B cell (primary cell): ENCODE data around the gene CAPN15. TPM values are rescaled to one million over a fixed set of nuclear protein-coding genes. Genes with fewer than 3 reads are reported as not detected.

Source experiments
- ATAC-seq: fragments of 200-7000 bp; cut with Tn5 transposase; one replicate; pipeline ENCODE4 v1.10.0; 2021; ENCODE audit warnings: low read depth, mild to moderate bottlenecking, moderate number of reproducible peaks, moderate library complexity
- CTCF ChIA-PET: fragments of 350-600 bp; sonication (Branson Sonifier 250); formaldehyde crosslinking; loops from one replicate; lab custom pipeline; 2021; ENCODE audit warnings: antibody characterized with exemption, inconsistent platforms; lab: Charles Lee
- POLR2A ChIA-PET: fragments of 350-600 bp; sonication (Branson Sonifier 250); formaldehyde crosslinking; loops from one replicate; lab custom pipeline; 2021; ENCODE audit warnings: antibody characterized with exemption; lab: Charles Lee
- DNase-seq: peaks from one replicate; pipeline ENCODE4 v3.0.0; 2013
- H2AFZ ChIP-seq: 2 replicates; pipeline ENCODE4 v1.6.1; 2012; ENCODE audit warnings: mild to moderate bottlenecking, low read depth, low read length; ENCODE audit not compliant: insufficient read depth, poor library complexity, severe bottlenecking
- H3K27ac ChIP-seq, 2 donors: 1 replicate in 1 of 2; 2 replicates in 1 of 2; pipeline ENCODE4 v1.5.1; 2012 to 2013; ENCODE audit warnings: low read length in 2 of 2, mild to moderate bottlenecking in 2 of 2, moderate library complexity in 1 of 2
- H3K27me3 ChIP-seq, 4 experiments: fragments of 200-600 bp in 1 of 4; sonication (generic) in 1 of 4; replicated peaks in 1 of 4; 1 replicate in 2 of 4; 2 replicates in 2 of 4; pipeline versions ENCODE4 v1.6.1 to v1.7.0; 2013 to 2016; ENCODE audit warnings: low read length in 3 of 4, mild to moderate bottlenecking in 2 of 4, mixed read lengths in 1 of 4, moderate library complexity in 1 of 4; ENCODE audit not compliant: insufficient read depth in 4 of 4, control insufficient read depth in 3 of 4; ENCODE audit errors: control extremely low read depth in 1 of 4
- H3K36me3 ChIP-seq, 2 experiments: replicated peaks in 1 of 2; 1 replicate in 1 of 2; 2 replicates in 1 of 2; pipeline versions ENCODE4 v1.6.1 to v1.7.1; 2013; ENCODE audit warnings: low read length in 1 of 2; ENCODE audit not compliant: insufficient read depth in 2 of 2, control insufficient read depth in 1 of 2; ENCODE audit errors: control extremely low read depth in 1 of 2, extremely low read depth in 1 of 2
- H3K4me1 ChIP-seq, 2 donors: fragments of 200-600 bp in 1 of 2; sonication (generic) in 1 of 2; 1 replicate in 1 of 2; 2 replicates in 1 of 2; pipeline versions ENCODE4 v1.5.1 to v1.6.1; 2013 to 2017; ENCODE audit warnings: low read length in 2 of 2; ENCODE audit not compliant: control insufficient read depth in 2 of 2, insufficient read depth in 2 of 2
- H3K4me2 ChIP-seq: replicated peaks from 2 replicates; pipeline ENCODE3; 2012; ENCODE audit warnings: mild to moderate bottlenecking, low read depth, low read length; ENCODE audit not compliant: poor library complexity, severe bottlenecking
- H3K4me3 ChIP-seq, 5 experiments: fragments of 200-600 bp in 1 of 5; sonication (generic) in 1 of 5; 1 replicate in 3 of 5; 2 replicates in 2 of 5; pipeline versions ENCODE4 v1.5.1 to v1.7.0; 2011 to 2016; ENCODE audit warnings: low read length in 4 of 5, mild to moderate bottlenecking in 4 of 5, low read depth in 2 of 5, control low read depth in 1 of 5, moderate library complexity in 1 of 5; ENCODE audit not compliant: insufficient read depth in 1 of 5; ENCODE audit errors: control extremely low read depth in 1 of 5, extremely low read depth in 1 of 5
- H3K79me2 ChIP-seq: fragments of 200-600 bp; sonication (generic); one replicate; pipeline ENCODE4 v1.6.0; 2016; ENCODE audit warnings: low read length; ENCODE audit not compliant: control insufficient read depth, insufficient read depth
- H3K9ac ChIP-seq: fragments of 200-600 bp; sonication (generic); 2 replicates; pipeline ENCODE4 v1.6.1; 2017; ENCODE audit warnings: mild to moderate bottlenecking, low read length, moderate library complexity
- H3K9me3 ChIP-seq, 3 donors: one replicate each; pipeline versions ENCODE4 v1.6.1 to v1.7.1; 2013; ENCODE audit warnings: low read length in 2 of 3; ENCODE audit not compliant: control insufficient read depth in 2 of 3, insufficient read depth in 1 of 3; ENCODE audit errors: control extremely low read depth in 1 of 3
- H4K20me1 ChIP-seq: 2 replicates; pipeline ENCODE4 v1.6.0; 2012; ENCODE audit warnings: mild to moderate bottlenecking, low read length; ENCODE audit not compliant: insufficient read depth, control insufficient read depth, poor library complexity, severe bottlenecking
- H3K27ac Mint-ChIP-seq: one replicate; pipeline ENCODE4 v1.8.0; 2021; ENCODE audit warnings: mixed read lengths
- H3K27me3 Mint-ChIP-seq: one replicate; pipeline ENCODE4 v1.8.0; 2021; ENCODE audit warnings: mixed read lengths
- H3K4me1 Mint-ChIP-seq: one replicate; pipeline ENCODE4 v1.8.0; 2021; ENCODE audit warnings: mixed read lengths
- H3K4me3 Mint-ChIP-seq: one replicate; pipeline ENCODE4 v1.8.0; 2021; ENCODE audit warnings: mixed read lengths
- H3K9me3 Mint-ChIP-seq: one replicate; pipeline ENCODE4 v1.8.0; 2022; ENCODE audit warnings: mixed read lengths; ENCODE audit not compliant: insufficient read depth
- CTCF ChIP-seq: fragments of 200-600 bp; IDR thresholded peaks from one replicate; pipeline ENCODE4 v1.8.0; 2022; ENCODE audit warnings: antibody characterized with exemption, mild to moderate bottlenecking
- EZH2 ChIP-seq: IDR thresholded peaks from 2 replicates; pipeline ENCODE4 v1.6.1; 2012; ENCODE audit warnings: borderline replicate concordance, low read depth, mild to moderate bottlenecking, moderate library complexity, low read length; ENCODE audit not compliant: insufficient read depth, poor library complexity, severe bottlenecking
- WGBS: methylation state at CpG from one replicate; pipeline ENCODE4 v1.1.5; 2013; ENCODE audit warnings: missing lambda C conversion rate; ENCODE audit not compliant: insufficient coverage; 5-methylcytosine and 5-hydroxymethylcytosine counted together
- intact Hi-C: fragments of 100-400 bp; cut with micrococcal nuclease; formaldehyde crosslinking; loops from one replicate; pipeline ENCODE4 v1.10.0; 2022
- polyA plus RNA-seq: library from polyadenylated mRNA; depleted of rRNA; stranded (reverse); fragments of >200 nt; gene quantifications from 2 replicates; pipeline ENCODE4 v1.2.3, GENCODE V29; 2012
- total RNA-seq, 2 donors: library from RNA; stranded (reverse); fragments of 120-200 nt in 1 of 2; gene quantifications; 1 replicate in 1 of 2; 2 replicates in 1 of 2; pipeline versions ENCODE4 v1.2.3 to v1.2.4, GENCODE V29; 2013 to 2022

The CAPN15 gene
- total and polyA plus RNA-seq, 2 donors (not counting 1 experiment from before 2014, with no cell fraction given): 67.2 to 77.2 TPM

- no peaks in the 10 kb centered on the region for H3K27me3 ChIP-seq
- no peak overlapping the region for H3K4me3 ChIP-seq
- 93% methylated on average over 10 of the region's 12 CpGs for WGBS
- no peaks in the 10 kb centered on the region for H3K36me3 ChIP-seq
- TF ChIP-seq EZH2 (no peak), CTCF (no peak)
- no peak overlapping the region for H3K9ac ChIP-seq
- ChIA-PET POLR2A (no interaction called here), CTCF (interaction anchor here (0.7 to 1.1 kb wide), 2 partner anchors 356 to 394 kb away, joined by 3 read pairs; no protein-coding TSS in a partner anchor)
- no peaks in the 10 kb centered on the region for H3K9me3 ChIP-seq
- Mint-ChIP-seq H3K27me3 (no peaks in the 10 kb centered on the region), H3K4me3 (no peak overlapping the region), H3K4me1 (no peaks in the 10 kb centered on the region), H3K27ac (no peak overlapping the region), H3K9me3 (no peaks in the 10 kb centered on the region)
- ATAC-seq (no peak), DNase-seq (no peak)
- no peak overlapping the region for H3K4me2 ChIP-seq
- H3K4me1 ChIP-seq: no peaks in the 10 kb centered on the region
- intact Hi-C loops: no loop called here
- H3K79me2 ChIP-seq: no peaks in the 10 kb centered on the region
- no peak overlapping the region for H3K27ac ChIP-seq
- no peaks in the 10 kb centered on the region for H4K20me1 ChIP-seq
- H2AFZ ChIP-seq: no peak overlapping the region
Measured at GRCh38 chr16:500709-501108, 26.8 kb upstream of the CAPN15 start.

- CTCF ChIA-PET: no interaction called here
Measured at GRCh38 chr16:502179-502943, 25.2 kb upstream of the CAPN15 start.

More at GRCh38 chr16:502179-502943, 25.2 kb upstream of the CAPN15 start:
- POLR2A ChIA-PET: no interaction called here
- TF ChIP-seq CTCF (no peak), EZH2 (no peak)
- intact Hi-C loops: no loop called here
- Histone ChIP-seq H3K4me2 (no peak overlapping the region), H3K4me3 (no peak overlapping the region), H3K36me3 (no peaks in the 10 kb centered on the region), H3K27ac (no peak overlapping the region), H2AFZ (no peak overlapping the region), H3K4me1 (no peaks in the 10 kb centered on the region), H3K9me3 (no peaks in the 10 kb centered on the region), H3K79me2 (no peaks in the 10 kb centered on the region), H3K27me3 (no peaks in the 10 kb centered on the region), H3K9ac (no peak overlapping the region), H4K20me1 (no peaks in the 10 kb centered on the region)
- H3K4me1 Mint-ChIP-seq: no peaks in the 10 kb centered on the region
- ATAC-seq (no peak), DNase-seq (no peak)
- H3K9me3 Mint-ChIP-seq: no peaks in the 10 kb centered on the region
- H3K27ac Mint-ChIP-seq: no peak overlapping the region
- 94% methylated on average over 20 of the region's 22 CpGs for WGBS
- H3K27me3 Mint-ChIP-seq: no peaks in the 10 kb centered on the region
- no peak overlapping the region for H3K4me3 Mint-ChIP-seq
